ENCODE data around the gene DPP6.
"Not testable (repeated sequence)": the region's sequence is repeated elsewhere in the genome, so short reads cannot be mapped to it uniquely, and the experiment has no call there.

Gene DPP6

GRCh38 chr7:154148791-154149516 is 96.8 kb downstream of the DPP6 start:
- DNase-seq (ENCODE audit: low spot score): not testable (repeated sequence)

DNA sequence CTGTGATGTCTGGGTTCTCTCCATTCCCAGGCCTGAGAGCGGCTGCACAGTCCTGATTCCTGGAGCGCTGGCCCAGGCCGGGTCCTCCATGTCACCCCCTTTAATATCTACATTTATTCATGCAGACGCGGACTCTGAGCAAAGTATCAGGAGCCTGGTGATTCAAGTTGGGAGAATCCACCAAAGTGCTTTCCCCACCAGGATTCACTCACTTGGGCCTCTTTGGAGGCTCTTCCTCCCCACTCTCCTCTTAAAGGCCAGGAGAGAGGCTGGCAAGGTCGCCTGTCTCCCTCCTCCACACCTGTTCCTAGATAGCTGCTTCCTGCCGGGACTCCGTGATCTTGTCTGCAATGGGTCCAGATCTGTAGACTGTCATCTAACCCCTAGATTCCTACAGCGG is 98.5 kb downstream of the DPP6 start:
- DNase-seq (ENCODE audit: low spot score): not testable (repeated sequence)

DNA sequence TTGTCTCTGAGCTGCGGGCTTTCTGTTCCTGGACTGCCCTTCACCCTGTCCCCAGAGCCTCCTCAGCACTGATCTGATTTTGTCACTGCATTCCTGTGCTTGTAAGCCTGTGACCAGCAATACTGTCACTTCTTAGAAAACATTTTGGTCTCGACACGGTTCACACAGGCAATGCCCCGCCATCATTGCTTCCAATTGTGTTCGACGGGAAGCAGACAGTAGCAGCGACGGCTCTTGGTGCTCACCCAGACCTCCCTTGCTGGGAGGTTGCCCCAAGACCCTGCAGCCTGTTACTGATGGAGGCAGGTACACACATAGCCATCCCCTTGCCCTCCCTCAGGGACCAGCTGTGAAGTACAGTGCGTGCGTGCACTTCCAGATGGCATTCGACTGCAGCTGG is 99.1 kb downstream of the DPP6 start:
- DNase-seq (ENCODE audit: low spot score): not testable (repeated sequence)

DNA sequence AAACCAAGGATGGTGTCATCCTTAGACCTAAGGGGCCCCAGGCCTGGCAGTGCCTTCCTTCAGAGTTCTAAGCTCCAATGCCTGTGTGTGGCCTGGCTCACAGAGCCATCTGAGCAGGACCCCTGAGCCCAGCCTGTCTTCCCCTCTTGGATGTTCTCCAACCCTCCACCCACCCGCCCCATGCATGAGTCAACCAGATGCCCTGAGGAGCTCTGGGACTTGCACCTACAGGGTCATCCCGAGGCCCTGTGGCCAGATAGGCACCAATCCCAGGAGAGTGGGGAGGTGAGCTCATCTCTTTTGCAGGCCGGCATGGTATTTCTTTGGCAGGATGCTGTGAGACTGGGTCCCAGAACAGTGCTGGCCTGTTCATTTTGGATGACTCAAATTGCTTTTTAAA is 103.7 kb downstream of the DPP6 start:
- not testable (repeated sequence) for DNase-seq (ENCODE audit: low spot score)

- DNase-seq (ENCODE audit: low spot score): not testable (repeated sequence)
Observed at GRCh38 chr7:154162921-154163320, 110.7 kb downstream of the DPP6 start.

DNA sequence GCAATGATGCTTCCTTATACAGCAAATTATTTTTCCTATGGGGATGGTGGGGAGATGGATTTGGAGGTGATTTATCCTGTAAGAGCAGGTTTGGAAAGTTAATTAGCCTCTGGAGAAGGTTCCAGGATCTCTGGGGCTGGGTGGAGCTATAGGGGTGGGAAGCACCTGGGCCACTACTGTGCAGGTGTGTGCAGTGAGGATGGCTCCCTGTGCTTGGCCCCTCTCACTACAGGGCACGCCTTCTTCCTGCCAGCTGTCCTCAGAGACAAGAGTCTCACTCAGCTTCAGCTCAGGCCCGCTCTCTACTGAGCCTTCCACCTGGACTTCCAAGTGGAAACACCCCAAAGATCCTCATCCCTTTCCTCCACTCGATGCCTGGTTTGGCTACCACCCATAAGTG is 111.4 kb downstream of the DPP6 start:
- not testable (repeated sequence) for DNase-seq (ENCODE audit: low spot score)

DNA sequence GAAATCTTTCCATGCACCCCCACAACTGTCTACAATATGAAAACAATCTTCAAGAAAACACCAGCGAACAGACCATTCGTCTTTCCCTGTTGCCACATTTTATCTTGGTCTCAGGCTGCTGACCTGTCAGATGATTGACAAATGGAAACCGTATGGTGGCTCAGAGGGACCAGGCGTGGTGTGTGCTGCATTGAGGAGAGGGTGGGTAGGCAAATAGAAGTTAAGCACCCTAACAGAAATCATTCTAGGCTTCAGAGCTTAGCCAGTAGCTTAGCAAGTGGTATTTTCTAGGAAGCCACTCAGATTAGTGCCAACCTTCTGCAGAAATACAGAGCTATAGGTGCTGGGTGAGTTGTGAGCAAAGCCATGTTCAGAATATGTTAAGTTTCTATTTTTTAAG is 114.9 kb downstream of the DPP6 start:
- no peak for DNase-seq (ENCODE audit: low spot score)

DNA sequence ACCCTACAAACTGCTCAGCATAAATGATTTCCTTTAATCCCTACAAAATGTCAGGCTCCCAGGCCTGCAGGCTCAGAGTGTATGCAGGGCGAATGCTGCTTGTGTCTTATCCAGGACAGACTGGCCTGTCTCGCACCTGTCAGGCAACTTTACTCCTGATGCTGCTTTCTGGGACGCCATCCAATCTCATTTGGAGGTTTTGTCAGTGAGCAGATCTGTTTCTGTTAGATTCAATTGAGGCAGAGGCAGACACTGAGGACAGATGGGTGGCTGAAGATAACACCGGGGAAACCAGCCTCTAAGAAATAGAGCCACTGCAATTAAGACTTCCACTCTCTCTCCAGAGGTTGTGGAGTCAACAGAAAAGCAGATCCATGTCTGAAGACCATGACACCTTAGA is 115.6 kb downstream of the DPP6 start:
- no peak for DNase-seq (ENCODE audit: low spot score)

DNA sequence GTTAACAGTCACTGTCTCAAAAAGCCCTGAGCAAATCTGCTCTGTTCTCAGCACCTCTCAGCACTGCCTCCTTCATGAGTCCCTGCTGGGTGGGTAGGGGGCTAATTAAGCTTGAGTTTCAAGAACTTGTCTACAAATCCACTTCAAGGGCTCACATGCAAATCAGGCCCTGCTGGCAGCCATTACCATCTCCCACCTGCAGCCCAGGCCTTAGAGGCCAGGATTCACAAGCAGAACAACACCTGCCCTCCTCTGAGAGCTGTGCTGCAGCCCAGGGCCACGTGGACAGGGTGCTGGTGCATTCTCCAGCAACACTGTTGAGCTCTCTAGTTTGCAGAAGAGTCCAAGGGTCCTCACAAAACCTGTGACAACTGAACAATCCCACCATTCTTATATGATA is 119.2 kb downstream of the DPP6 start:
- DNase-seq (ENCODE audit: low spot score): no peak

GRCh38 chr7:154172236-154172635 is 120.0 kb downstream of the DPP6 start:
- DNase-seq (ENCODE audit: low spot score): no peak

DNA sequence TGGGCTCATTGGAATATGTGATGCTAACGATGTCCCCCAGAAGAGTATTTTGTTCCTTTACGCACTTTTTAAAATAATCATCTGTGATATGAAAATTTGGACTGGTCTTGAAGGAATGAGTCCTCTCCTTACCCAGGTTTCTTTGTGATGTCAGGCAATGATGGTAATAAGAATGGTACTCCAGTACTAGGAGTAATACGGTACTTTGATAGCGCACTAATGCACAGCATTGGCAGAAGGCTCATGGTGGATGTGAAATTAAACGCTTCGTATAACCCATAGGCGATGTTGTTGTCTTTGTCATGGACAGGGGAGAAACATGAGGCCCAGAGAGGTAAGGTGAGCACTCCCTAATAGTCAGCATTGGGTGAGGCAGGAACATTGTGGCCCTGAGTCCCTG is 125.4 kb downstream of the DPP6 start:
- DNase-seq (ENCODE audit: low spot score): no peak

DNA sequence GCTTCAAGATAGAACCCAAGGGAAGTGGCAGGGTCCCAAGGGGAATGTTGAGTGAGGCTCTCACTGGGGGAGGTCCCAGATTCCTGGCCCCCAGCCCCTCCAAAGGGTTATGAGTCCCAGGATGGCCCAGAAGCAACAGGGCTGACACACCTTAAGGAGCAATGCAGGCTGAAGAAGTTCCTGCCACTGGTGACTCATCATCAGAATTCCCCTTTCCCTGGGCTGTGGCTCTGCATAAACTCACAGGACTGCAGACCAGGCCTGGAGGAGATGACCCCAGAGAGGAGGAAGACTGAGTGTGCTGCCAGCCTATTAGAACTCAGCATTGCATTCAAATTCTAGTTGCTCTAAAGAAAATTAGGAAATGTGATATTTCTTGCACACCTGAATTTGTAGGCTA is 126.7 kb downstream of the DPP6 start:
- DNase-seq (ENCODE audit: low spot score): no peak

GRCh38 chr7:154183482-154183881 is 131.3 kb downstream of the DPP6 start:
- no peak for DNase-seq (ENCODE audit: low spot score)

DNA sequence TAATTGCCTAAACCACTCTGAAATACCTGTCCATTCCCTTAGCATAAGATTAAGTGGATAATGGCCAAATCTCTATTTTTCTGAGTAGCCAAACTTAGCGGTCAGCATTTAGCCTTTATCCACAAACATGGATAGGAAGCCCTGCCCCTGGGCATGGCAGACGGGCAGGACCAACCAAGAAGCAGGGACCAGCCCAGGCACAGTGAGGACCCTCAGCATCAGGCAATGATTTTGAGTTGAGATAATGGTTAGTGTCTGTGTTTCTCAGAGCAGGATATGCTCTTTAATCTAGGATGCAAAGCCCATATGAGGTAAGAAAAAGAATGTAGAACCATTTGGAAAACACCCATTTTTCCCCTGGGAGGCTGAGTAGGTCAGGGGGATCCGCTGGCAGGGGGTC is 131.7 kb downstream of the DPP6 start:
- DNase-seq (ENCODE audit: low spot score): no peak

GRCh38 chr7:154186811-154187210 is 134.6 kb downstream of the DPP6 start:
- DNase-seq (ENCODE audit: low spot score): no peak

- DNase-seq (ENCODE audit: low spot score): no peak
Observed at GRCh38 chr7:154188330-154188729, 136.1 kb downstream of the DPP6 start.

- no peak for DNase-seq (ENCODE audit: low spot score)
Observed at GRCh38 chr7:154195266-154195665, 143.1 kb downstream of the DPP6 start.

DNA sequence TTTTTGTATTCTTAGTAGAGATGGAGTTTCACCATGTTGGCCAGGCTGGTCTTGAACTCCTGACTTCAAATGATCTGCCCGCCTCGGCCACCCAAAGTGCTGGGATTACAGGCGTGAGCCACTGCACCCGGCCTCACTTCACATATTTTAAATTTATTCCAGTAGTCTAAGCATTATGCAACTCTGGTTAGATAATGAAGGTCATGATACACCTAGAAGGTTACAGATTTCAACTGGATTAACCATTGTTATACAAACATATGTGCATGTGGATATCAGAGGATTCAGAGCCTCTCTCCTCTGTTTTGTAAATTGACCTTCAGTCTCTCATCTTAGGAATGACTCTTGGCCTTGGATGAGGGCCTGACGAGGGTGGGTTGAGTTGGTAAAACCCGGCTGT is 146.3 kb downstream of the DPP6 start:
- DNase-seq (ENCODE audit: low spot score): no peak

DNA sequence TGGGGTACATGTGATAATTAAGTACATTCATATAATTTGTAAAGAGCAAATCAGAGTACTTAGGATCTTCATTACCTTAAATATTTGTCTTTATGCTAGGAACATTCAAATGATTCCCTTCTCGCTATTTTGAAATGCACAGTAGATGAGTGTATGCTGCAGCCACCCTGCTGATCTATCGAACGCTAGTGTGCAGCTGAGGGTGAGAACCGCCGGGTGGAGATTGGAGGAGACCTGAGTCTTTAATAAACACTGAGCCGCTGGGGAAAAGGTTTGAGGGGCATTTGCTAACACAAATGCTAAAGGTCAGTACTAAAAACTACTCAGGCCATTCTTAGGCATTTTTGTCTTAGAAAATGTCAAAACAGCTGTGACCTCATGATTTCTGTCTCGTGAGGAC is 148.0 kb downstream of the DPP6 start:
- no peak for DNase-seq (ENCODE audit: low spot score)

DNA sequence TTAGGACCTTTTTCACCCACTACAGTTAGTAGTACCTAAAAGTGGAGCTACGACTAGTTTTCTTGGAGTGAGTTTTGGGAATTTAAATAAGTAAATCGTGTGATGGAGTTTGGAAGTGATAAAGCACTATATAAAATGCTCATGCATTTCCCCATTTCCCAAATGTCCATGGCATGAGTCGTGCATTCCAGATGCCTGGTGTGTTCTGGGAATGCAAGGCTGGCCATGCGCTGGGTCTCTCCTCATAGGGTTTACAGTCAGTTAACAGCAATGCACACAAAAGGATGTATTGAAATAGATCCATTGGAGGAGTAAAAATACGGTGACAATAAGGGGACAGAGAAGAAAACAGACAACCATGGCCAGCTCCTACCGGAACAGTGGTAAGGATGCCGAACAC is 149.8 kb downstream of the DPP6 start:
- no peak for DNase-seq (ENCODE audit: low spot score)

DNA sequence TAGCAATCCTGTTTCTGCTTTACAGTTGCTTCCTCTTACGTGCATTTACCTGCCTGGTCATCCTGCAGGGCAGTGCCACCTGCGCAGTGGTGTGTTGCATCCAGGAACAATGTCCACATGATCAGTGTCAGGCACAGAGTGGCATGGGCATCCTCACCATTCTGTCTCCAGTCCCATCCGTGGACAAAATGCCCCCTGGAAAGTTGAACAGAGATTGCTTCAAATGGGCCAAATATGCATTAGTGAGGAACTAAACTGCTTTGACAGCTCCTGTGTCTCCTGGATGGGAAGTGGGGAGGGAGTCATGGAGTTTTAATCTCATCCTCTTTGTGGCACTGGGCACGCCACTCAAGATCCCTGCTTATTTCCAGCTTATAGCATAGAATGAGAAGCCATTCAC is 151.8 kb downstream of the DPP6 start:
- DNase-seq (ENCODE audit: low spot score): no peak

- DNase-seq (ENCODE audit: low spot score): no peak
Observed at GRCh38 chr7:154212861-154213260, 160.7 kb downstream of the DPP6 start.

DNA sequence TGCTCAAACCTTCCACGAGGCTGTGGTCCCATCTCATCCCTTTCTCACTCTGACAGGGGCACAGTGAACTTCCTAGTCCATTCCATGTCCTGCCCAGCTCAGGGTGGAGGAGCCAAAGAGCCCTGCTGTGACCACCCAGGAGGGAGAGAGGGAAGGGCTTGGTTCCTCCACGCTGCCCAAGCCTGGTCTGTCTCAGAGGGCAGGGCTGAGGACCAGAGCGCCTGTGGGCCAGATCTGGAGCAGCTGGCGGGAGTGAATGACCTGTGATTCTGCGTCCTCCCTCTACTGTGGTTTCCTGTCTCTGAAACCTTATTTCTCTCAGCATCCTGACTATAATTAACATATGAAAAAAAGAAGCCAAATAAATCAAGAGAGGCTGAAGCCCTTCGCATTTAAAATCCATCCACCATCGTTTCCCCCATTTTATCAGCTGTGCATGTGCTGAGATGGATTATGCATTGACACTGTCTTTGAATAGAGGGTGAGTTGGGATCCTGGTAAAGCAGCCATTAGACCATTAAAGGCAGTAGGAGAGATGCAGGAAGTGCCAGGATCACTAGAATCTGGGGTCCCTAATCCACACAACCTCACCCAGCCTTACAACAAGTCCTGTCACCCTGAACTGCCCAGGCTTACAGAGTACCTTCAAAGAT is 165.6 kb downstream of the DPP6 start:
- no peak for DNase-seq (ENCODE audit: low spot score)

DNA sequence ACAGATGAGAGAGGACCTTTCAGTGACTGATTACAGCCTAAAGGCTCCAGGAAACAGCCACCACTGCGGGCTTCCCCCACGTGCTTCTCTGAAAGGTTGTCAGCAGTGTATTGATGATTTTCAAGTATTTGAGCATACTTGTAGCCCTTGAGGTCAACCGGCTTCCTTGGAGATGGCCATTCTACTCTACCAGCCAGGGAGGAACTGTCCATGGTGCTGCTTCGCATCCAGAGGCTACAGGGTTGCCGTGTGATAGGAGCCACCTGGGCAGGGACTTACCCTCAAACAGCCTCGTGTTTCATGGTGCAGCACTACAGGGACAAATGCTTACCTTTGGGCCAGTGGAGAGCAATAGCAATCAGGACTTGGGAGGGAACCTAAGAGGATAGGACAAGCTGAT is 179.5 kb downstream of the DPP6 start:
- DNase-seq (ENCODE audit: low spot score): peak; percentile 12
